Lower leg skin (tissue), 3 donors: Measurements from ENCODE around the gene OCLN.

Experiments
- CTCF ChIP-seq, 3 donors: fragments of 450-650 bp; IDR thresholded peaks; one replicate each; pipeline ENCODE4 v1.5.1; 2016; ENCODE audit warnings: antibody characterized with exemption in 3 of 3, mild to moderate bottlenecking in 3 of 3, moderate library complexity in 2 of 3
- POLR2A ChIP-seq, 2 donors: fragments of 450-650 bp; IDR thresholded peaks; one replicate each; pipeline ENCODE4 v1.6.1; 2016 to 2017; ENCODE audit warnings: antibody characterized with exemption in 2 of 2, mild to moderate bottlenecking in 1 of 2, moderate library complexity in 1 of 2

- TF ChIP-seq CTCF (IDR thresholded peaks at IDR 0.05): no peak
- TF ChIP-seq POLR2A (IDR thresholded peaks at IDR 0.05): no peak
These were observed 26.7 kb downstream of the OCLN start for GRCh38 chr5:69519285-69519684.
